Osteocyte (in vitro differentiated cells): ENCODE data around the gene ECI1. TPM values are rescaled to one million over a fixed set of nuclear protein-coding genes. Genes with fewer than 3 reads are reported as not detected.
"Not testable (repeated sequence)": the region's sequence is repeated elsewhere in the genome, so short reads cannot be mapped to it uniquely, and the experiment has no call there.

Experiments used
- DNase-seq: peaks from one replicate; pipeline ENCODE4 v3.0.0; 2021; ENCODE audit warnings: mixed read lengths; ENCODE audit not compliant: unreplicated experiment; ENCODE audit errors: extremely low spot score
- H3K27ac Mint-ChIP-seq: one replicate; pipeline ENCODE4 v1.8.0; 2021; ENCODE audit warnings: mild to moderate bottlenecking, mixed read lengths; ENCODE audit not compliant: unreplicated experiment
- H3K27me3 Mint-ChIP-seq: one replicate; pipeline ENCODE4 v1.8.0; 2021; ENCODE audit warnings: mixed read lengths; ENCODE audit not compliant: unreplicated experiment
- H3K36me3 Mint-ChIP-seq: one replicate; pipeline ENCODE4 v1.8.0; 2021; ENCODE audit warnings: mixed read lengths; ENCODE audit not compliant: unreplicated experiment
- H3K4me1 Mint-ChIP-seq: one replicate; pipeline ENCODE4 v1.8.0; 2021; ENCODE audit warnings: mixed read lengths; ENCODE audit not compliant: unreplicated experiment
- H3K4me3 Mint-ChIP-seq: one replicate; pipeline ENCODE4 v1.8.0; 2021; ENCODE audit warnings: mild to moderate bottlenecking, moderate library complexity, mixed read lengths; ENCODE audit not compliant: unreplicated experiment
- H3K9me3 Mint-ChIP-seq: one replicate; pipeline ENCODE4 v1.8.0; 2021; ENCODE audit warnings: mixed read lengths; ENCODE audit not compliant: unreplicated experiment
- CTCF ChIP-seq: fragments of 200-600 bp; sonication (generic); IDR thresholded peaks from 2 replicates; pipeline ENCODE4 v1.5.0; 2021; ENCODE audit warnings: antibody characterized with exemption, mild to moderate bottlenecking, moderate library complexity
- total RNA-seq: library from RNA; stranded (reverse); gene quantifications from 2 replicates; pipeline ENCODE4 v1.2.1, GENCODE V29; 2021

Gene ECI1
- total RNA-seq, 1 donor from 2014 or later: 46.4 TPM

GRCh38 chr16:2267913-2268666 is 16.7 kb upstream of the ECI1 start, which contains the start of gene RNPS1:
Gene RNPS1 (minus strand): TSS chr16:2268126. CDS start chr16:2264643, 3,483 bp downstream.
- Mint-ChIP-seq H3K4me1 (peaks cover 31% of the 10 kb centered on the region), H3K9me3 (no peaks in the 10 kb centered on the region), H3K4me3 (peak within 1 kb of the TSS; percentile 88), H3K36me3 (no peaks in the 10 kb centered on the region), H3K27me3 (no peaks in the 10 kb centered on the region), H3K27ac (peak within 1 kb of the TSS; percentile 98)
- DNase-seq: peak; percentile 98
- no peak for TF ChIP-seq CTCF

DNA sequence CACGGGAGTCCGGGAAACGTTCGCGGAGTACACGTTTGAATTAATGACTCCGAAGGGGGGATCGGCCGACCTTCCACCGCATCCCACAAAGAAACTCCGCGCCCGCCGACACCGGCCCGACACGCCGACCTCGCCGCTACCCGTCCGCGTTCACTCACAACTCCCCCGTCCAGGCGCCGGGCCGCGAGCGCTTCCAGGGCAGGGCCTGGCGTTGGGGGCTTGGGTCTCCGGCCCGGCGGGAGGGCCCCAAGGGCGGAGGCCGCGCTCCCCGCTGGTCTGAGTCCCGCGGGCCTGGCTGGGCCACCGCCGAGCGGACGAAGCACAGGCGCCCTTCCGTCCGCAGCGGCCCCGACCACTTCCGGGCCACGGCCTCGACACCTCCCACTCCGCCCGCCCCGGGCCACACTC is 16.1 kb upstream of the ECI1 start:
- DNase-seq, H3K36me3 Mint-ChIP-seq, H3K9me3 Mint-ChIP-seq, H3K27me3 Mint-ChIP-seq: not testable (repeated sequence)
- peak overlapping the region; percentile 88 for H3K4me3 Mint-ChIP-seq
- H3K4me1 Mint-ChIP-seq: peaks cover 31% of the 10 kb centered on the region
- peak overlapping the region; percentile 98 for H3K27ac Mint-ChIP-seq

- not testable (repeated sequence) for DNase-seq, H3K9me3 Mint-ChIP-seq, H3K27me3 Mint-ChIP-seq
- H3K36me3 Mint-ChIP-seq: peaks cover 10% of the 10 kb centered on the region
- H3K27ac Mint-ChIP-seq: peak overlapping the region; percentile 72
- peak overlapping the region; percentile 88 for H3K4me3 Mint-ChIP-seq
- H3K4me1 Mint-ChIP-seq: peaks cover 31% of the 10 kb centered on the region
Observed at GRCh38 chr16:2266887-2267286, 15.5 kb upstream of the ECI1 start.

- not testable (repeated sequence) for DNase-seq, H3K9me3 Mint-ChIP-seq, H3K4me3 Mint-ChIP-seq, H3K27ac Mint-ChIP-seq, H3K27me3 Mint-ChIP-seq
- Mint-ChIP-seq H3K36me3 (peaks cover 24% of the 10 kb centered on the region), H3K4me1 (peaks cover 18% of the 10 kb centered on the region)
Observed at GRCh38 chr16:2263026-2263425, 11.6 kb upstream of the ECI1 start.

GRCh38 chr16:2260250-2260649 is 8.9 kb upstream of the ECI1 start:
- Mint-ChIP-seq H3K36me3 (peaks cover 42% of the 10 kb centered on the region), H3K4me1 (peaks cover 6% of the 10 kb centered on the region), H3K4me3 (no peak overlapping the region), H3K27me3 (no peaks in the 10 kb centered on the region), H3K9me3 (no peaks in the 10 kb centered on the region), H3K27ac (no peak overlapping the region)
- DNase-seq: no peak
- no peak for TF ChIP-seq CTCF

- DNase-seq, H3K4me3 Mint-ChIP-seq, H3K27ac Mint-ChIP-seq, H3K27me3 Mint-ChIP-seq, H3K4me1 Mint-ChIP-seq, H3K9me3 Mint-ChIP-seq: not testable (repeated sequence)
- peaks cover 51% of the 10 kb centered on the region for H3K36me3 Mint-ChIP-seq
Observed at GRCh38 chr16:2258530-2258929, 7.1 kb upstream of the ECI1 start.

DNA sequence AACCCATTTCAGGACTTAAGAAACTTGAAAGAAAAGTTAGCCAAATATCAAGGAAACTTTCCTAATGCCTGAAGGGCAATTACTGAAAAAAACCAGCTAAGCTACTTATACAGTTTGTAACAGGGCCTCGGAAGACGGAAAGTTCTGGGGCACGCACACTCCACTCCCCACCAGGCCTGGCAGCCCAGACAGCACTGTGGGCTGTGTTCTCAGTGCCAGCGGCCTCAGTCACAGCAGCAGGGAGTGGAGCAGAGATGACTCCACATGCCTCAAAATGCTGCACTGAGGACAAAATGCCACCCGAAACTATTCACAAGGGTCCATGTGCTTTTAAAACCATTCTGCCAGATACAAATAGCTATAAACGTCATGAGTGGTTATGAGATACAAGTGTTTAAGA is 6.3 kb upstream of the ECI1 start:
- H3K4me1 Mint-ChIP-seq: peaks cover 5% of the 10 kb centered on the region
- DNase-seq: no peak
- TF ChIP-seq CTCF: no peak
- peaks cover 55% of the 10 kb centered on the region for H3K36me3 Mint-ChIP-seq
- H3K27me3 Mint-ChIP-seq: no peaks in the 10 kb centered on the region
- H3K9me3 Mint-ChIP-seq: no peaks in the 10 kb centered on the region
- H3K4me3 Mint-ChIP-seq: no peak overlapping the region
- H3K27ac Mint-ChIP-seq: no peak overlapping the region
